WTC11 (cell line): Measurements from ENCODE around the gene PLEKHG7. TPM values are rescaled to one million over a fixed set of nuclear protein-coding genes. Genes with fewer than 3 reads are reported as not detected.
"Not testable (repeated sequence)": the region's sequence is repeated elsewhere in the genome, so short reads cannot be mapped to it uniquely, and the experiment has no call there.

Source experiments
- ATAC-seq: fragments of 200-7000 bp; cut with Tn5 transposase; 2 replicates; pipeline ENCODE4 v1.10.0; 2021; ENCODE audit warnings: mild to moderate bottlenecking, moderate library complexity
- CTCF ChIA-PET: fragments of 300-600 bp; sonication (Branson Sonifier 250); formaldehyde crosslinking; loops from one replicate; lab custom pipeline; 2021; ENCODE audit warnings: antibody characterized with exemption; lab: Charles Lee
- POLR2A ChIA-PET: fragments of 350-600 bp; sonication (Branson Sonifier 250); formaldehyde crosslinking; loops from one replicate; lab custom pipeline; 2021; ENCODE audit warnings: antibody characterized with exemption; lab: Charles Lee
- DNase-seq: peaks from one replicate; pipeline ENCODE4 v3.0.0; 2021; ENCODE audit warnings: low spot score
- H3K27ac Mint-ChIP-seq: 2 replicates; pipeline ENCODE4 v1.8.0; 2021; ENCODE audit warnings: mixed read lengths
- H3K27me3 Mint-ChIP-seq: 2 replicates; pipeline ENCODE4 v1.8.0; 2021; ENCODE audit warnings: low read depth, mild to moderate bottlenecking, moderate library complexity, mixed read lengths
- H3K36me3 Mint-ChIP-seq: 2 replicates; pipeline ENCODE4 v1.8.0; 2021; ENCODE audit warnings: mixed read lengths
- H3K4me1 Mint-ChIP-seq: 2 replicates; pipeline ENCODE4 v1.8.0; 2022; ENCODE audit warnings: mixed read lengths
- H3K4me3 Mint-ChIP-seq: 2 replicates; pipeline ENCODE4 v1.8.0; 2021; ENCODE audit warnings: mild to moderate bottlenecking, moderate library complexity, mixed read lengths
- H3K9me3 Mint-ChIP-seq: 2 replicates; pipeline ENCODE4 v1.8.0; 2021; ENCODE audit warnings: mixed read lengths
- AFF4 ChIP-seq: sonication (generic); formaldehyde crosslinking; IDR thresholded peaks from 2 replicates; pipeline ENCODE4 v1.8.1; 2023; ENCODE audit warnings: mild to moderate bottlenecking, missing genetic modification reagents, borderline replicate concordance
- ATF2 ChIP-seq: sonication (generic); formaldehyde crosslinking; IDR thresholded peaks from 2 replicates; pipeline ENCODE4 v1.8.1; 2022; ENCODE audit warnings: low read depth, missing genetic modification reagents, borderline replicate concordance
- ATF3 ChIP-seq: sonication (generic); formaldehyde crosslinking; conservative IDR thresholded peaks from 2 replicates; pipeline ENCODE4 v1.8.1; 2022; ENCODE audit warnings: mild to moderate bottlenecking, missing genetic modification reagents
- CREM ChIP-seq: sonication (generic); formaldehyde crosslinking; IDR thresholded peaks from 2 replicates; pipeline ENCODE4 v1.8.1; 2022; ENCODE audit warnings: mild to moderate bottlenecking, missing genetic modification reagents, moderate library complexity
- ELF4 ChIP-seq: sonication (generic); formaldehyde crosslinking; IDR thresholded peaks from 2 replicates; pipeline ENCODE4 v1.8.1; 2022; ENCODE audit warnings: low read depth, mild to moderate bottlenecking, moderate library complexity, missing genetic modification reagents
- EMX1 ChIP-seq: fragments of 250-450 bp; sonication (Bioruptor Pico); IDR thresholded peaks from 2 replicates; pipeline ENCODE4 v1.8.0; 2021; ENCODE audit warnings: mild to moderate bottlenecking
- FOXP1 ChIP-seq: sonication (generic); formaldehyde crosslinking; IDR thresholded peaks from 2 replicates; pipeline ENCODE4 v1.8.0; 2022; ENCODE audit warnings: missing genetic modification reagents, mild to moderate bottlenecking, moderate library complexity, borderline replicate concordance
- HMGA2 ChIP-seq: fragments of 250-450 bp; sonication (Bioruptor Pico); IDR thresholded peaks from 2 replicates; pipeline ENCODE4 v1.4.0; 2021; ENCODE audit warnings: mild to moderate bottlenecking, moderate library complexity
- IRF2 ChIP-seq: sonication (generic); formaldehyde crosslinking; IDR thresholded peaks from 2 replicates; pipeline ENCODE4 v1.8.0; 2022; ENCODE audit warnings: low read depth, missing genetic modification reagents, borderline replicate concordance
- MYBL2 ChIP-seq: sonication (generic); formaldehyde crosslinking; IDR thresholded peaks from 2 replicates; pipeline ENCODE4 v1.8.1; 2023; ENCODE audit warnings: mild to moderate bottlenecking, moderate library complexity, missing genetic modification reagents
- NR1H2 ChIP-seq: sonication (generic); formaldehyde crosslinking; IDR thresholded peaks from 2 replicates; pipeline ENCODE4 v1.9.0; 2021; ENCODE audit warnings: mild to moderate bottlenecking, moderate library complexity, missing genetic modification reagents
- NR3C1 ChIP-seq: sonication (generic); formaldehyde crosslinking; conservative IDR thresholded peaks from 2 replicates; pipeline ENCODE4 v1.8.1; 2023; ENCODE audit warnings: low read depth, mild to moderate bottlenecking, missing genetic modification reagents
- OVOL2 ChIP-seq: fragments of 250-450 bp; sonication (Bioruptor Pico); IDR thresholded peaks from 2 replicates; pipeline ENCODE4 v1.9.0; 2021; ENCODE audit warnings: mild to moderate bottlenecking, borderline replicate concordance
- PRRX2 ChIP-seq: fragments of 250-450 bp; sonication (Bioruptor Pico); IDR thresholded peaks from 2 replicates; pipeline ENCODE4 v1.8.0; 2021; ENCODE audit warnings: mild to moderate bottlenecking
- SMAD4 ChIP-seq: sonication (generic); formaldehyde crosslinking; IDR thresholded peaks from 2 replicates; pipeline ENCODE4 v1.8.0; 2022; ENCODE audit warnings: mild to moderate bottlenecking, missing genetic modification reagents
- SP1 ChIP-seq: sonication (generic); formaldehyde crosslinking; conservative IDR thresholded peaks from 2 replicates; pipeline ENCODE4 v1.8.1; 2022; ENCODE audit warnings: missing genetic modification reagents
- TCF7 ChIP-seq: sonication (generic); formaldehyde crosslinking; IDR thresholded peaks from 2 replicates; pipeline ENCODE4 v1.8.0; 2022; ENCODE audit warnings: mild to moderate bottlenecking, low read depth, missing genetic modification reagents, moderate library complexity
- TP53 ChIP-seq: sonication (generic); formaldehyde crosslinking; IDR thresholded peaks from 2 replicates; pipeline ENCODE4 v1.8.1; 2023; ENCODE audit warnings: mild to moderate bottlenecking, missing genetic modification reagents
- ZBTB43 ChIP-seq: sonication (generic); formaldehyde crosslinking; IDR thresholded peaks from 2 replicates; pipeline ENCODE4 v1.8.1; 2023; ENCODE audit warnings: mild to moderate bottlenecking, missing genetic modification reagents
- ZNF263 ChIP-seq: sonication (generic); formaldehyde crosslinking; IDR thresholded peaks from 2 replicates; pipeline ENCODE4 v1.8.1; 2022; ENCODE audit warnings: low read depth, mild to moderate bottlenecking, moderate library complexity, missing genetic modification reagents
- ZNF396 ChIP-seq: fragments of 250-450 bp; sonication (Bioruptor Pico); IDR thresholded peaks from 2 replicates; pipeline ENCODE4 v1.8.0; 2021; ENCODE audit warnings: mild to moderate bottlenecking, moderate library complexity, borderline replicate concordance
- total RNA-seq: library from RNA; stranded (reverse); gene quantifications from 3 replicates; pipeline ENCODE4 v1.2.3, GENCODE V29; 2021

PLEKHG7 gene
- total RNA-seq, 1 experiment from 2014 or later: not detected

GRCh38 chr12:92747151-92747550 is 44.4 kb downstream of the PLEKHG7 start:
- no peak for TF ChIP-seq SMAD4 (CRISPR knock-in tag)
- TF ChIP-seq PRRX2: no peak
- no peak for TF ChIP-seq CREM (CRISPR knock-in tag)
- TF ChIP-seq AFF4: no peak
- no peak for TF ChIP-seq EMX1 (CRISPR knock-in tag)
- no peak for TF ChIP-seq TP53 (CRISPR knock-in tag)
- no peak for TF ChIP-seq ZNF263 (CRISPR knock-in tag)
- TF ChIP-seq SP1 (CRISPR knock-in tag): no peak
- TF ChIP-seq ATF3: no peak
- TF ChIP-seq ELF4: no peak
- TF ChIP-seq NR3C1: no peak
- TF ChIP-seq IRF2 (CRISPR knock-in tag): no peak
- POLR2A ChIA-PET: no interaction called here
- Mint-ChIP-seq H3K9me3 (no peaks in the 10 kb centered on the region), H3K36me3 (no peaks in the 10 kb centered on the region; the same call in 1 of the 2 replicates), H3K27ac (no peak overlapping the region), H3K27me3 (no peaks in the 10 kb centered on the region), H3K4me3 (no peak overlapping the region), H3K4me1 (no peaks in the 10 kb centered on the region)
- CTCF ChIA-PET: no interaction called here
- ATAC-seq (no peak), DNase-seq (no peak)

GRCh38 chr12:92749691-92750090 is 46.9 kb downstream of the PLEKHG7 start:
- H3K9me3 Mint-ChIP-seq: peaks cover 12% of the 10 kb centered on the region
- H3K27ac Mint-ChIP-seq, CTCF ChIA-PET, H3K4me1 Mint-ChIP-seq, POLR2A ChIA-PET, DNase-seq, ATAC-seq, H3K36me3 Mint-ChIP-seq, H3K27me3 Mint-ChIP-seq, H3K4me3 Mint-ChIP-seq: not testable (repeated sequence)
- peak; percentile 98 for TF ChIP-seq HMGA2 (CRISPR knock-in tag)

GRCh38 chr12:92753976-92754885 is 51.4 kb downstream of the PLEKHG7 start:
- Mint-ChIP-seq H3K27me3 (no peaks in the 10 kb centered on the region), H3K4me1 (peaks cover 6% of the 10 kb centered on the region), H3K4me3 (no peak overlapping the region), H3K36me3 (no peaks in the 10 kb centered on the region; the same call in 1 of the 2 replicates), H3K9me3 (peaks cover 12% of the 10 kb centered on the region), H3K27ac (no peak overlapping the region)
- ChIA-PET CTCF (no interaction called here), POLR2A (no interaction called here)
- DNase-seq (no peak), ATAC-seq (peak; percentile 36; the same call in 1 of the 2 replicates)
- TF ChIP-seq ZNF396 (CRISPR knock-in tag): no peak
- TF ChIP-seq AFF4: no peak
- no peak for TF ChIP-seq ZBTB43
- no peak for TF ChIP-seq ATF3
- no peak for TF ChIP-seq OVOL2 (CRISPR knock-in tag)
- TF ChIP-seq MYBL2 (CRISPR knock-in tag): no peak
- no peak for TF ChIP-seq NR1H2 (CRISPR knock-in tag)
- no peak for TF ChIP-seq CREM (CRISPR knock-in tag)
- no peak for TF ChIP-seq FOXP1
- TF ChIP-seq TCF7: no peak
- no peak for TF ChIP-seq ATF2 (CRISPR knock-in tag)
